ENCODE results near the gene CENPS. TPM values are rescaled to one million over a fixed set of nuclear protein-coding genes. Genes with fewer than 3 reads are reported as not detected.
A peak's percentile ranks its signal among the peaks of the same experiment; 100 is the strongest.

The CENPS gene
- total and polyA plus RNA-seq, 9 of the 15 experiments (the other 6 are each of a cell fraction or from before 2014, with no cell fraction given) = 10.2 to 36.0 (median 26.0) TPM

- no peak for TF ChIP-seq PHF21A (IDR thresholded peaks at IDR 0.05; ENCODE audit: borderline replicate concordance, low read depth)
- TF ChIP-seq GATA2 (CRISPR knock-in tag; IDR thresholded peaks at IDR 0.05) = no peak
- no peak for TF ChIP-seq MTA1 (IDR thresholded peaks at IDR 0.05; ENCODE audit: borderline replicate concordance)
- no peak for TF ChIP-seq HMGXB4 (CRISPR knock-in tag; IDR thresholded peaks at IDR 0.05)
- 0 out of 2 replicates have a peak, but pooled peaks have one; percentile 6 for TF ChIP-seq ERF (CRISPR knock-in tag; IDR thresholded peaks at IDR 0.05)
- no peak for TF ChIP-seq C11orf30 (IDR thresholded peaks at IDR 0.05; ENCODE audit: low read depth)
- TF ChIP-seq CC2D1A (IDR thresholded peaks at IDR 0.05) = no peak
- no peak for TF ChIP-seq BCL6 (CRISPR knock-in tag; IDR thresholded peaks at IDR 0.05)
- no peak for TF ChIP-seq E2F8 (IDR thresholded peaks at IDR 0.05; ENCODE audit: low read depth, partially characterized antibody)
- TF ChIP-seq ASH1L (IDR thresholded peaks at IDR 0.05; ENCODE audit: borderline replicate concordance, low read depth, partially characterized antibody) = no peak
- no peak for TF ChIP-seq SRSF1 (IDR thresholded peaks at IDR 0.05; ENCODE audit: low read depth, low read length)
- no peak for TF ChIP-seq RBM39 (optimal IDR thresholded peaks at IDR 0.05; ENCODE audit: low read depth, low read length)
- TF ChIP-seq REST (IDR thresholded peaks at IDR 0.05; ENCODE audit: borderline replicate concordance) = no peak
- TF ChIP-seq REST (CRISPR knock-in tag; IDR thresholded peaks at IDR 0.05; ENCODE audit: low read depth) = no peak
- TF ChIP-seq TAF15 (IDR thresholded peaks at IDR 0.05; ENCODE audit: low read depth, low read length) = no peak
- peak; percentile 62 to 71; a peak in 2 of 4 replicates for TF ChIP-seq SIN3A (IDR thresholded peaks at IDR 0.05; ENCODE audit: borderline replicate concordance in 2 of 2, control insufficient read depth in 1 of 2, low read depth in 2 of 2, low read length in 2 of 2)
These were observed 30.7 kb upstream of the CENPS start (continued) for GRCh38 chr1:10399444-10399941.

Measured in K562 (cell line).